OCI-LY1 (cell line): ENCODE measurements around the gene RNPEPL1.

Experiments used
- EZH2 ChIP-seq: fragments of 200-600 bp; sonication (generic), shearing (Covaris generic); IDR thresholded peaks from 2 replicates; pipeline ENCODE4 v1.8.0; 2017; ENCODE audit warnings: borderline replicate concordance, mixed run types, mild to moderate bottlenecking, antibody characterized with exemption, low read length, moderate library complexity, mixed read lengths
- TF ChIP-seq, protein P1 (sequence below): fragments of 200-600 bp; sonication (generic), shearing (Covaris generic); IDR thresholded peaks from 2 replicates; pipeline ENCODE4 v1.5.1; 2017; ENCODE audit warnings: mild to moderate bottlenecking, antibody characterized with exemption, low read length, moderate library complexity, mixed read lengths

DNA sequence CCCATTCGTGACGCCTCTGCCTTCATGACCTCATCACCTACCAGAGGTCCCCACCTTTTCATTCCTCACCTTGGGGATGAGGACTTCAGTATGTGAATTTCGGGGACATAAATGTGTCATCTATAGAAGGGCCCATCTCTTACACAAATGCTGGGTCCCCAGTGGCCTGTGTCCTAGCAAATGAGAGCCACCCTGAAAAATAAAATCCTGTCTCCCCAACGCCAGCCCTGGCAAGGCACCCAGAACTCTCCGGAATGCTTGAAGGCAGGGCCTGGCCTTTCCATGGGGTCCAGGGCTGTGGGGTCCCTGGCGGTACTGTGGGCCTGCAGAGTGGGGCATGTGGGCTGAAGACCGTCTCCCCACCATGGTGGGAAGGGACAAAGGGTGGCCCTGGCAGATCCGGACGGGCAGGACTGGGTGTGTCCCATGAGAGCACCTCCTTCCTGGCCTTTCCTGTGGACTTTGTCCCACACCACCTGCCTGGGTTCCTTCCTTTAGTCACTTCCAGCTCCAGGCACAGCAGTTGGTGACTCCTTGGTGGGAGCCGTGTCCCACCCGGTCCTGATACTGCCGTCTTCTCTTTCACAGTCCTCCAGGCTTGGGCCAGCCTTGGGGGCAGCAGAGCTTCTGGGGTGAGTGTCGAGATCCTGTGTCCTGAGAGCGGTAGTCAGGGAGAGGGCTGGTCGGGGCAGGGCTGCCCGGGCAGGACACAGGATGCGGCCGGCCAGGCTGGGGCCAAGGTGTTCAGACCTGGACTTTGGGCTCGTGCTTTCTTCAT lies 36.8 kb downstream of the RNPEPL1 start:
- TF ChIP-seq, protein P1, sequence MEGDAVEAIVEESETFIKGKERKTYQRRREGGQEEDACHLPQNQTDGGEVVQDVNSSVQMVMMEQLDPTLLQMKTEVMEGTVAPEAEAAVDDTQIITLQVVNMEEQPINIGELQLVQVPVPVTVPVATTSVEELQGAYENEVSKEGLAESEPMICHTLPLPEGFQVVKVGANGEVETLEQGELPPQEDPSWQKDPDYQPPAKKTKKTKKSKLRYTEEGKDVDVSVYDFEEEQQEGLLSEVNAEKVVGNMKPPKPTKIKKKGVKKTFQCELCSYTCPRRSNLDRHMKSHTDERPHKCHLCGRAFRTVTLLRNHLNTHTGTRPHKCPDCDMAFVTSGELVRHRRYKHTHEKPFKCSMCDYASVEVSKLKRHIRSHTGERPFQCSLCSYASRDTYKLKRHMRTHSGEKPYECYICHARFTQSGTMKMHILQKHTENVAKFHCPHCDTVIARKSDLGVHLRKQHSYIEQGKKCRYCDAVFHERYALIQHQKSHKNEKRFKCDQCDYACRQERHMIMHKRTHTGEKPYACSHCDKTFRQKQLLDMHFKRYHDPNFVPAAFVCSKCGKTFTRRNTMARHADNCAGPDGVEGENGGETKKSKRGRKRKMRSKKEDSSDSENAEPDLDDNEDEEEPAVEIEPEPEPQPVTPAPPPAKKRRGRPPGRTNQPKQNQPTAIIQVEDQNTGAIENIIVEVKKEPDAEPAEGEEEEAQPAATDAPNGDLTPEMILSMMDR = no peak
- TF ChIP-seq EZH2 = no peak
